Activated naive CD8-positive, alpha-beta T cell treated with anti-CD3 and anti-CD28 coated beads, Interleukin-2, amount 50 U/mL, for 16 hours (primary cell): ENCODE data around the gene ATF2.

Experiments
- DNase-seq: peaks from one replicate; pipeline ENCODE4 v3.0.0-alpha.2; 2020; ENCODE audit warnings: low read depth, low spot score

ATF2 gene

GRCh38 chr2:175080479-175080878 lies 87.5 kb downstream of the ATF2 start:
- DNase-seq: no peak

GRCh38 chr2:175076272-175076671 lies 91.7 kb downstream of the ATF2 start:
- no peak for DNase-seq

- no peak for DNase-seq
Measured at GRCh38 chr2:175074478-175074877, 93.5 kb downstream of the ATF2 start.

GRCh38 chr2:175068534-175068933 lies 99.5 kb downstream of the ATF2 start:
- no peak for DNase-seq

- DNase-seq: no peak
Measured at GRCh38 chr2:175066411-175066810, 101.6 kb downstream of the ATF2 start.

- DNase-seq: no peak
Measured at GRCh38 chr2:175064797-175065196, 103.2 kb downstream of the ATF2 start.

- DNase-seq: no peak
Measured at GRCh38 chr2:175063741-175064140, 104.3 kb downstream of the ATF2 start.

GRCh38 chr2:175062787-175063585 lies 105.0 kb downstream of the ATF2 start:
- no peak for DNase-seq

GRCh38 chr2:175057078-175057685 lies 110.8 kb downstream of the ATF2 start:
- DNase-seq: no peak

- no peak for DNase-seq
Measured at GRCh38 chr2:175055993-175056392, 112.0 kb downstream of the ATF2 start.

- no peak for DNase-seq
Measured at GRCh38 chr2:175054340-175054739, 113.7 kb downstream of the ATF2 start.

- DNase-seq: no peak
Measured at GRCh38 chr2:175049661-175050060, 118.3 kb downstream of the ATF2 start.

- DNase-seq: no peak
Measured at GRCh38 chr2:175048275-175048674, 119.7 kb downstream of the ATF2 start.

- no peak for DNase-seq
Measured at GRCh38 chr2:175039490-175039889, 128.5 kb downstream of the ATF2 start.

- DNase-seq: no peak
Measured at GRCh38 chr2:175039031-175039430, 129.0 kb downstream of the ATF2 start.

GRCh38 chr2:175037941-175038340 lies 130.1 kb downstream of the ATF2 start:
- DNase-seq: no peak

- no peak for DNase-seq
Measured at GRCh38 chr2:175036582-175037018, 131.4 kb downstream of the ATF2 start.

- DNase-seq: no peak
Measured at GRCh38 chr2:175035806-175036205, 132.2 kb downstream of the ATF2 start.

- DNase-seq: no peak
Measured at GRCh38 chr2:175034716-175035115, 133.3 kb downstream of the ATF2 start.

GRCh38 chr2:175030380-175031271 lies 137.4 kb downstream of the ATF2 start:
- no peak for DNase-seq

GRCh38 chr2:175027755-175028154 lies 140.2 kb downstream of the ATF2 start:
- no peak for DNase-seq

GRCh38 chr2:175026385-175026784 lies 141.6 kb downstream of the ATF2 start:
- DNase-seq: no peak
